Measurements from ENCODE around the gene AP2A1.

Gene AP2A1

DNA sequence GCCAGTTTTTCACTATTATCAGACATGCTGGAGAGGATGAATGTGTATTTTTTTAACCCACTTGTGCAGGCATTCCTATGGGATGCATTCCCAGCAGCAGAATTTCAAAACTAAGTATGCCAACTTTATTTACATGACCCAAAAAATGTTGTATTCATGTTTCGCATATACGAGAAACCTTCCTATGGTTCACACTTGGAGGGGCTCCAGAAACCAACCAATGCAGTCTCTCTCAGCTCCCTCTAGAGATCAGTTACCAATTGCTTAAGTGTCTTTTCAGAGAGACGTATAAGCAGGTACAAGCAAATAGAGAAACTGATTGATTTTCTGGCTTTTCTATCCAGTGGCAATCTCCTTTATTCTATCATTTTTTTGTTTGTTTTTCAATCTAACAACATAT, 78.6 kb downstream of the AP2A1 start:
- in situ Hi-C loops (cut with HindIII; ENCODE audit: low sequenced_read_pairs) = no loop called here
- no peak overlapping the region for H3K4me3 ChIP-seq (ENCODE audit: low read depth, low read length)
- TF ChIP-seq, protein P1, sequence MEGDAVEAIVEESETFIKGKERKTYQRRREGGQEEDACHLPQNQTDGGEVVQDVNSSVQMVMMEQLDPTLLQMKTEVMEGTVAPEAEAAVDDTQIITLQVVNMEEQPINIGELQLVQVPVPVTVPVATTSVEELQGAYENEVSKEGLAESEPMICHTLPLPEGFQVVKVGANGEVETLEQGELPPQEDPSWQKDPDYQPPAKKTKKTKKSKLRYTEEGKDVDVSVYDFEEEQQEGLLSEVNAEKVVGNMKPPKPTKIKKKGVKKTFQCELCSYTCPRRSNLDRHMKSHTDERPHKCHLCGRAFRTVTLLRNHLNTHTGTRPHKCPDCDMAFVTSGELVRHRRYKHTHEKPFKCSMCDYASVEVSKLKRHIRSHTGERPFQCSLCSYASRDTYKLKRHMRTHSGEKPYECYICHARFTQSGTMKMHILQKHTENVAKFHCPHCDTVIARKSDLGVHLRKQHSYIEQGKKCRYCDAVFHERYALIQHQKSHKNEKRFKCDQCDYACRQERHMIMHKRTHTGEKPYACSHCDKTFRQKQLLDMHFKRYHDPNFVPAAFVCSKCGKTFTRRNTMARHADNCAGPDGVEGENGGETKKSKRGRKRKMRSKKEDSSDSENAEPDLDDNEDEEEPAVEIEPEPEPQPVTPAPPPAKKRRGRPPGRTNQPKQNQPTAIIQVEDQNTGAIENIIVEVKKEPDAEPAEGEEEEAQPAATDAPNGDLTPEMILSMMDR (IDR thresholded peaks at IDR 0.05; ENCODE audit: low read depth, low read length) = no peak
- no peak for DNase-seq (ENCODE audit: low read depth, low spot score)

GRCh38 chr19:49846408-49846807, 79.6 kb downstream of the AP2A1 start:
- TF ChIP-seq, protein P1 (IDR thresholded peaks at IDR 0.05; ENCODE audit: low read depth, low read length) = no peak
- in situ Hi-C loops (cut with HindIII; ENCODE audit: low sequenced_read_pairs) = no loop called here
- no peak overlapping the region for H3K4me3 ChIP-seq (ENCODE audit: low read depth, low read length)
- DNase-seq (ENCODE audit: low read depth, low spot score) = no peak

DNA sequence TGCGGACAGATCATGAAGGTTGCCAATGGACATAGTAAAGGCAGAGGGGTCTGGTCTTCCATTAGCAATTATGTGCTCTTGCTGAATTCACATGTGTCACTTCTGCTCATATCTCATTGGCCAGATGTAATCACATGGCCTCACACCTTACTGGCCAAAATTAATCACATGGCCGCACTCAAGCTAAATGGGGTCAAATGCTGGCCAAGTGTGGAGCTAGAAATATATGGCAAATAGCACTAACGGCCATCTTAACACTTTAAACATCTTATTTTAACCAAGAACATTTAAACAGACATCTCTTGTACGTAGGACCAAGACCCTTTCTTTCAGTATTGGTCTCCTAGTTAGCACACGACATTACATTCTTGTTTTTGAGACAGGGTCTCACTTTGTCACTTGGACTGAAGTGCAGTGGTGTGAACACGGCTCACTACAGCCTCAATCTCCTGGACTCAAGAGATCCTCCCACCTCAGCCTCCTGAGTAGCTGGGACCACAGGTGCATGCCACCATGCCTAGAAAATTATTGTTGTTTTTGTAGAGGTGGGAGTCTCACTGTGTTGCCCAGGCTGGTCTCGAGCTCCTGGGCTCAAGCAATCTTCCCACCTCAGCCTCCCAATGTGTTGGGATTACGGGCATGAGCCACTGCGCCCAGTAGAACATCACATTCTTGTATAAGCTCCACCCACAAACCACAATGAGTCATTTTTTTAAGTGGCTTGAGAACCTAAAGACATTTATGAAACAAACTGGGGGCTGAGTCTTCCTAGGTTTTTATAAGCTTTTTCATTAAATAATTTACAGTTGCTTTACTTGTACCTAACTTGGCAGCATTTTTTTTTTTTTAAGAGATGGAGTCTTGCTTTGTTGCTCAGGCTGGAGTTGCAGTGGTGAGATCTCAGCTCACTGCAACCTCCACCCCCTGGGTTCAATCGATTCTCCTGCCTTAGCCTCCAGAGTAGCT, 81.2 kb downstream of the AP2A1 start:
- DNase-seq (ENCODE audit: low read depth, low spot score) = peak; percentile 92
- no peak overlapping the region for H3K4me3 ChIP-seq (ENCODE audit: low read depth, low read length)
- TF ChIP-seq, protein P1 (IDR thresholded peaks at IDR 0.05; ENCODE audit: low read depth, low read length) = no peak
- in situ Hi-C loops (cut with HindIII; ENCODE audit: low sequenced_read_pairs) = no loop called here

DNA sequence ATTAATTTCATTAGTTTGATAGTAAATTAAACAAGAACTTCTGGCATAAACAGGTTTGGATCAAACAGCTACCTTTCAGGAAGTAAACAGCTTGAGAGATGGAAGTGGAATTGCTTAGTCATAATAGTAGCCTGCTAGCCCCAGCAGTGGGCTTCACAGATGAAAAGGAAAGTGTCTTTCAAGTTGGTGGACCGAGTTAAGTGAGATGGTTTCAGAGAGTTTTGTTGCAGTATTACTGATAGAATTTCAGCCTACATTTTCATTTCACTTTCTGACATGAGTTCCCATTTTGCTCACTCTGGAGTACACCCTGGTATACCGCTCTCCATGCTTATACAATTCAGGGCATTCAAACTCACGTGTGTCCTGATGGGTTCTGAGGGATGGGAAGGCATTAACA, 82.1 kb downstream of the AP2A1 start:
- TF ChIP-seq, protein P1 (IDR thresholded peaks at IDR 0.05; ENCODE audit: low read depth, low read length) = no peak
- no peak overlapping the region for H3K4me3 ChIP-seq (ENCODE audit: low read depth, low read length)
- DNase-seq (ENCODE audit: low read depth, low spot score) = no peak
- in situ Hi-C loops (cut with HindIII; ENCODE audit: low sequenced_read_pairs) = no loop called here

- H3K4me3 ChIP-seq (ENCODE audit: low read depth, low read length) = peak overlapping the region; percentile 88
These were observed 82.8 kb downstream of the AP2A1 start for GRCh38 chr19:49849433-49850220.

GRCh38 chr19:49850221-49850486, 83.4 kb downstream of the AP2A1 start:
- in situ Hi-C loops (cut with HindIII; ENCODE audit: low sequenced_read_pairs) = no loop called here
- DNase-seq (ENCODE audit: low read depth, low spot score) = no peak
- TF ChIP-seq, protein P1 (IDR thresholded peaks at IDR 0.05; ENCODE audit: low read depth, low read length) = no peak
- H3K4me3 ChIP-seq (ENCODE audit: low read depth, low read length) = peak overlapping the region; percentile 88

More at GRCh38 chr19:49849433-49850220, 82.8 kb downstream of the AP2A1 start:
- no peak for DNase-seq (ENCODE audit: low read depth, low spot score)
- in situ Hi-C loops (cut with HindIII; ENCODE audit: low sequenced_read_pairs) = no loop called here
- TF ChIP-seq, protein P1 (IDR thresholded peaks at IDR 0.05; ENCODE audit: low read depth, low read length) = no peak

Measured in astrocyte of the spinal cord (primary cell).